ENCODE measurements around the gene C2CD4B.

GRCh38 chr15:62121273-62122015 lies 43.6 kb downstream of the C2CD4B start:
- TF ChIP-seq POLR2A (IDR thresholded peaks at IDR 0.05) (no peak), CTCF (IDR thresholded peaks at IDR 0.05) (no peak)

Data from Peyer's patch (tissue), 4 donors.